Ovary (tissue), 3 donors: ENCODE results near the gene DDX54.

Experiments used
- CTCF ChIP-seq, 3 donors: fragments of 450-650 bp in 2 of 3; fragments of 200-600 bp in 1 of 3; IDR thresholded peaks; one replicate each; pipeline versions ENCODE4 v1.5.1 to v1.8.0; 2016 to 2022; ENCODE audit warnings: antibody characterized with exemption in 3 of 3, mild to moderate bottlenecking in 1 of 3
- POLR2A ChIP-seq: fragments of 450-650 bp; IDR thresholded peaks from one replicate; pipeline ENCODE4 v1.6.1; 2017; ENCODE audit warnings: antibody characterized with exemption, mild to moderate bottlenecking, moderate library complexity
- donor health status: DM: no; HTN: no; CAD: no.

DNA sequence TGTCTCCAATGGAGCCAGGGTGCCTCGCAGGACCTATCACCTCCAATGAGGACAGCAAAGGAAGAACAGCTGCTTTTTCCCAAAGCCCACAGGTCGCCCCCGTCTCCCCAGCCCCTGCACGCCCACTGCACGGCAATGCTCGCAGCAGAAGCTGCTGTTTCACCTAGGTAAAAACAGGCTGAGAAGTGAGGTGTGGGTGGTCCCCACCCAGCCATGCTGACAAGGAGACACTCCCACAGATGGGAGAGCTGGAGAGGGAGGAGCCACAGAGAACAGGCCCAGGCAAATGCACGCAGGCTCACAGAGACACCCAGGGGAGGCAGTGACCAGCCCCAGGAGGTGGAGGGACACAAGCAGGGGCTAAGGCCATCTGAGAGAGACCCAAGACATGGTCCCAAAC is 25.3 kb downstream of the DDX54 start:
- no peak for TF ChIP-seq CTCF (IDR thresholded peaks at IDR 0.05)
- no peak for TF ChIP-seq POLR2A
